ENCODE measurements around the gene PARP15. TPM values are rescaled to one million over a fixed set of nuclear protein-coding genes. Genes with fewer than 3 reads are reported as not detected.

Gene PARP15
- total and polyA plus RNA-seq, 4 donors, result 2.4 to 6.1 (median 4.4) TPM

- Histone ChIP-seq H3K27ac (ENCODE audit: low read depth in 1 of 2, low read length in 1 of 2) (no peak overlapping the region), H3K4me1 (ENCODE audit: control insufficient read depth in 5 of 5, insufficient read depth in 5 of 5, low read length in 5 of 5) (no peaks in the 10 kb centered on the region), H3K9ac (ENCODE audit: insufficient read depth in 1 of 2, low read length in 2 of 2) (no peak overlapping the region), H3K27me3 (ENCODE audit: control insufficient read depth in 3 of 3, insufficient read depth in 3 of 3, low read length in 2 of 3) (peaks cover 0 to 14% (median 0%) of the 10 kb centered on the region in 3 donors), H3K9me3 (ENCODE audit: control insufficient read depth in 4 of 4, insufficient read depth in 3 of 4, low read length in 3 of 4) (no peaks in the 10 kb centered on the region), H3K36me3 (ENCODE audit: control insufficient read depth in 4 of 4, insufficient read depth in 4 of 4, low read length in 4 of 4) (no peaks in the 10 kb centered on the region), H3K4me3 (no peak overlapping the region)
- 56 to 64% methylated on average over 3 of the region's 3 CpGs for WGBS, 2 donors
- no peak for TF ChIP-seq CTCF (IDR thresholded peaks at IDR 0.05; ENCODE audit: control extremely low read depth, extremely low read depth)
- DNase-seq (no peak), ATAC-seq (ENCODE audit: insufficient read depth, low FRiP score) (no peak)
Measured at GRCh38 chr3:122636697-122637096, 59.2 kb downstream of the PARP15 start.

- peak in 1 of 3 donors; percentile 31 for DNase-seq
- H3K9ac ChIP-seq (ENCODE audit: insufficient read depth in 1 of 2, low read length in 2 of 2), result no peak overlapping the region
- no peak overlapping the region for H3K4me3 ChIP-seq
- no peaks in the 10 kb centered on the region for H3K4me1 ChIP-seq (ENCODE audit: control insufficient read depth in 5 of 5, insufficient read depth in 5 of 5, low read length in 5 of 5)
- TF ChIP-seq CTCF (IDR thresholded peaks at IDR 0.05; ENCODE audit: control extremely low read depth, extremely low read depth), result no peak
- H3K27me3 ChIP-seq (ENCODE audit: control insufficient read depth in 3 of 3, insufficient read depth in 3 of 3, low read length in 2 of 3), result peaks cover 0 to 9% (median 0%) of the 10 kb centered on the region in 3 donors
- ATAC-seq (ENCODE audit: insufficient read depth, low FRiP score), result no peak
- H3K9me3 ChIP-seq (ENCODE audit: control insufficient read depth in 4 of 4, insufficient read depth in 3 of 4, low read length in 3 of 4), result no peaks in the 10 kb centered on the region
- no peaks in the 10 kb centered on the region for H3K36me3 ChIP-seq (ENCODE audit: control insufficient read depth in 4 of 4, insufficient read depth in 4 of 4, low read length in 4 of 4)
- H3K27ac ChIP-seq (ENCODE audit: low read depth in 1 of 2, low read length in 1 of 2), result no peak overlapping the region
Measured at GRCh38 chr3:122640437-122640999, 63.1 kb downstream of the PARP15 start.

GRCh38 chr3:122642935-122643334, 65.5 kb downstream of the PARP15 start:
- 68 to 83% methylated on average over 2 of the region's 2 CpGs for whole genome bisulfite sequencing, 2 donors
- Histone ChIP-seq H3K4me3 (no peak overlapping the region), H3K9me3 (ENCODE audit: control insufficient read depth in 4 of 4, insufficient read depth in 3 of 4, low read length in 3 of 4) (no peaks in the 10 kb centered on the region), H3K4me1 (ENCODE audit: control insufficient read depth in 5 of 5, insufficient read depth in 5 of 5, low read length in 5 of 5) (no peaks in the 10 kb centered on the region), H3K27me3 (ENCODE audit: control insufficient read depth in 3 of 3, insufficient read depth in 3 of 3, low read length in 2 of 3) (peaks cover 0 to 7% (median 0%) of the 10 kb centered on the region in 3 donors), H3K36me3 (ENCODE audit: control insufficient read depth in 4 of 4, insufficient read depth in 4 of 4, low read length in 4 of 4) (no peaks in the 10 kb centered on the region), H3K9ac (ENCODE audit: insufficient read depth in 1 of 2, low read length in 2 of 2) (no peak overlapping the region), H3K27ac (ENCODE audit: low read depth in 1 of 2, low read length in 1 of 2) (no peak overlapping the region)
- DNase-seq (no peak), ATAC-seq (ENCODE audit: insufficient read depth, low FRiP score) (no peak)
- TF ChIP-seq CTCF (IDR thresholded peaks at IDR 0.05; ENCODE audit: control extremely low read depth, extremely low read depth), result no peak

Data from lung (tissue), 12 donors.